ENCODE measurements around the gene SEMA3D. TPM values are rescaled to one million over a fixed set of nuclear protein-coding genes. Genes with fewer than 3 reads are reported as not detected.

The SEMA3D gene
- total and polyA plus RNA-seq, 2 donors (not counting 1 experiment from before 2014, with no cell fraction given), result 0.46 to 0.59 TPM

DNA sequence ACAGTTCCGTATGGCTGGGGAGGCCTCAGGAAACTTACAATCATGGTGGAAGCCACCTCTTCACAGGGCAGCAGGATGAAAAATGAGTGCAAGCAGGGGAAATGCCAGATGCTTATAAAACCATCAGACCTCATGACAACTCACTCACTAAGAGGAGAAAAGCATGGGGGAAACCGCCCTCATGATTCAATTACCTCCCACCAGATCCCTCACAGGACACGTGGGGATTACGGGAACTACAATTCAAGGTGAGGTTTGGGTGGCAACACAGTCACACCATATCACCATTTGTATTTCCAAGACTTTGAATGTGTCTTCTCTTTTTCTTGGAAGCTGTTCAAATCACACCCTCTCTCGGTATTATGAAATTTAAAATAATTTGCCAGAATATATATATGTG, 80.1 kb downstream of the SEMA3D start:
- no peak overlapping the region for H3K4me3 Mint-ChIP-seq
- DNase-seq, result no peak

More for the DNA sequence above, 80.1 kb downstream of the SEMA3D start:
- CTCF ChIA-PET, result no interaction called here
- no peaks in the 10 kb centered on the region for H3K4me1 ChIP-seq (ENCODE audit: control insufficient read depth in 2 of 2, insufficient read depth in 2 of 2, low read length in 2 of 2)
- intact Hi-C loops (cut with micrococcal nuclease), result no loop called here
- no peak overlapping the region for H2AFZ ChIP-seq (ENCODE audit: insufficient read depth, low read depth, low read length, poor library complexity, severe bottlenecking)
- POLR2A ChIA-PET, result no interaction called here
- Mint-ChIP-seq H3K27me3 (no peaks in the 10 kb centered on the region), H3K4me1 (no peaks in the 10 kb centered on the region), H3K9me3 (ENCODE audit: insufficient read depth) (no peaks in the 10 kb centered on the region), H3K27ac (no peak overlapping the region)
- TF ChIP-seq EZH2 (IDR thresholded peaks at IDR 0.05; ENCODE audit: borderline replicate concordance, insufficient read depth, low read depth, low read length, poor library complexity, severe bottlenecking) (no peak), CTCF (IDR thresholded peaks at IDR 0.05) (no peak)
- WGBS (ENCODE audit: insufficient coverage), result 100% methylated on average over 2 of the region's 5 CpGs
- H3K4me2 ChIP-seq (replicated peaks; ENCODE audit: low read depth, low read length, poor library complexity, severe bottlenecking), result no peak overlapping the region
- ATAC-seq (ENCODE audit: low read depth), result no peak
- H3K4me3 ChIP-seq (ENCODE audit: control extremely low read depth in 1 of 5, extremely low read depth in 1 of 5, insufficient read depth in 1 of 5, low read depth in 2 of 5, low read length in 4 of 5), result no peak overlapping the region
- H3K9me3 ChIP-seq (ENCODE audit: control extremely low read depth in 1 of 3, control insufficient read depth in 2 of 3, insufficient read depth in 1 of 3, low read length in 2 of 3), result no peaks in the 10 kb centered on the region
- H3K9ac ChIP-seq (ENCODE audit: low read length), result no peak overlapping the region
- H3K79me2 ChIP-seq (ENCODE audit: control insufficient read depth, insufficient read depth, low read length), result no peaks in the 10 kb centered on the region
- H3K27me3 ChIP-seq (replicated peaks in 1 of 4; ENCODE audit: control extremely low read depth in 1 of 4, control insufficient read depth in 3 of 4, insufficient read depth in 4 of 4, low read length in 3 of 4), result no peaks in the 10 kb centered on the region
- no peaks in the 10 kb centered on the region for H4K20me1 ChIP-seq (ENCODE audit: control insufficient read depth, insufficient read depth, low read length, poor library complexity, severe bottlenecking)
- H3K27ac ChIP-seq (ENCODE audit: low read length in 2 of 2), result no peak overlapping the region
- no peaks in the 10 kb centered on the region for H3K36me3 ChIP-seq (replicated peaks in 1 of 2; ENCODE audit: control extremely low read depth in 1 of 2, control insufficient read depth in 1 of 2, extremely low read depth in 1 of 2, insufficient read depth in 2 of 2, low read length in 1 of 2)

All from B cell (primary cell).